VCaP (cell line): Measurements from ENCODE around the gene LILRB1.
"Not testable (repeated sequence)": the region's sequence is repeated elsewhere in the genome, so short reads cannot be mapped to it uniquely, and the experiment has no call there.

Experiments
- H3K27ac ChIP-seq: fragments of 450-650 bp; 2 replicates; pipeline ENCODE4 v1.5.1; 2017
- CTCF ChIP-seq: fragments of 450-650 bp; conservative IDR thresholded peaks from 2 replicates; pipeline ENCODE4 v1.5.1; 2017; ENCODE audit warnings: mild to moderate bottlenecking, moderate library complexity

Gene LILRB1

GRCh38 chr19:54677217-54677616, 46.9 kb downstream of the LILRB1 start:
- H3K27ac ChIP-seq, result no peak overlapping the region
- no peak for TF ChIP-seq CTCF

GRCh38 chr19:54681596-54681995, 51.3 kb downstream of the LILRB1 start:
- not testable (repeated sequence) for H3K27ac ChIP-seq

GRCh38 chr19:54682306-54682856, 52.1 kb downstream of the LILRB1 start:
- no peak for TF ChIP-seq CTCF
- H3K27ac ChIP-seq, result no peak overlapping the region

- TF ChIP-seq CTCF, result no peak
- H3K27ac ChIP-seq, result no peak overlapping the region
These were observed 54.2 kb downstream of the LILRB1 start for GRCh38 chr19:54684527-54684926.
